Gastroesophageal sphincter (tissue), 4 donors: Measurements from ENCODE around the gene TMEM235. TPM values are rescaled to one million over a fixed set of nuclear protein-coding genes. Genes with fewer than 3 reads are reported as not detected.

Source experiments
- ATAC-seq: fragments of 150-250 bp; one replicate; pipeline ENCODE4 v1.9.1; 2016; ENCODE audit warnings: mild to moderate bottlenecking, moderate library complexity
- H3K27ac ChIP-seq, 4 donors: fragments of 200-600 bp; sonication (generic) in 3 of 4; 1 replicate in 3 of 4; 2 replicates in 1 of 4; pipeline ENCODE4 v1.5.1; 2016 to 2019
- H3K27me3 ChIP-seq: fragments of 200-600 bp; sonication (generic); one replicate; pipeline ENCODE4 v1.5.1; 2019
- H3K36me3 ChIP-seq, 2 donors: fragments of 200-600 bp; sonication (generic); one replicate each; pipeline ENCODE4 v1.5.1; 2019; ENCODE audit warnings: control low read depth in 1 of 2
- H3K4me1 ChIP-seq, 3 donors: fragments of 200-600 bp; sonication (generic); 1 replicate in 2 of 3; 2 replicates in 1 of 3; pipeline ENCODE4 v1.5.1; 2016 to 2019; ENCODE audit warnings: control low read depth in 2 of 3
- H3K4me3 ChIP-seq, 2 donors: fragments of 200-600 bp; sonication (generic); one replicate each; pipeline ENCODE4 v1.5.1; 2019; ENCODE audit warnings: mild to moderate bottlenecking in 1 of 2, moderate library complexity in 1 of 2
- H3K9me3 ChIP-seq, 3 donors: fragments of 200-600 bp; sonication (generic); one replicate each; pipeline ENCODE4 v1.5.1; 2017 to 2019; ENCODE audit warnings: control low read depth in 2 of 3
- CTCF ChIP-seq, 4 experiments: fragments of 200-600 bp in 2 of 4; fragments of 450-650 bp in 2 of 4; sonication (generic) in 1 of 4; IDR thresholded peaks; one replicate each; pipeline ENCODE4 v1.5.1; 2017 to 2019; ENCODE audit warnings: antibody characterized with exemption in 4 of 4, mild to moderate bottlenecking in 2 of 4, moderate library complexity in 2 of 4
- EP300 ChIP-seq: sonication (generic); formaldehyde crosslinking; IDR thresholded peaks from one replicate; pipeline ENCODE4 v1.6.1; 2017; ENCODE audit warnings: antibody characterized with exemption, mild to moderate bottlenecking
- POLR2A ChIP-seq, 2 donors: fragments of 450-650 bp; IDR thresholded peaks; one replicate each; pipeline ENCODE4 v1.6.1; 2017; ENCODE audit warnings: antibody characterized with exemption in 2 of 2, mild to moderate bottlenecking in 2 of 2, moderate library complexity in 1 of 2
- POLR2AphosphoS5 ChIP-seq: sonication (generic); formaldehyde crosslinking; IDR thresholded peaks from one replicate; pipeline ENCODE4 v1.6.1; 2017; ENCODE audit warnings: antibody characterized with exemption
- WGBS, 2 donors: methylation state at CpG; one replicate each; pipeline ENCODE4 v1.1.5; 2018; ENCODE audit warnings: low coverage in 1 of 2; 5-methylcytosine and 5-hydroxymethylcytosine counted together
- small RNA-seq, 4 donors: library from RNA; depleted of rRNA; stranded (forward); fragments of <200 nt; gene quantifications; one replicate each; pipeline ENCODE3, GENCODE V24; 2016
- total RNA-seq, 4 donors: library from RNA; depleted of rRNA; stranded (reverse); fragments of >200 nt; gene quantifications; one replicate each; pipeline ENCODE4 v1.1.0, GENCODE V29; 2016

The TMEM235 gene
- total RNA-seq, 4 donors from 2014 or later, result not detected

- no peak overlapping the region for H3K4me3 ChIP-seq
- no peak overlapping the region for H3K27ac ChIP-seq
- H3K36me3 ChIP-seq, result no peaks in the 10 kb centered on the region
- TF ChIP-seq POLR2A (IDR thresholded peaks at IDR 0.05) (no peak), POLR2AphosphoS5 (no peak), CTCF (IDR thresholded peaks at IDR 0.05) (no peak), EP300 (no peak)
- peaks cover 0 to 9% (median 0%) of the 10 kb centered on the region in 3 donors for H3K4me1 ChIP-seq
- no peaks in the 10 kb centered on the region for H3K9me3 ChIP-seq
- 73 to 87% methylated on average over 3 to 6 of the region's 6 CpGs for WGBS, 2 donors
- no peaks in the 10 kb centered on the region for H3K27me3 ChIP-seq
- ATAC-seq, result no peak
Observed at GRCh38 chr17:78289004-78289403, 57.6 kb downstream of the TMEM235 start.

- 25 to 57% methylated on average over 5 to 6 of the region's 15 CpGs for WGBS, 2 donors
- Histone ChIP-seq H3K4me3 (no peak overlapping the region), H3K9me3 (no peaks in the 10 kb centered on the region), H3K27me3 (no peaks in the 10 kb centered on the region), H3K27ac (no peak overlapping the region), H3K4me1 (peaks cover 0 to 9% (median 0%) of the 10 kb centered on the region in 3 donors), H3K36me3 (no peaks in the 10 kb centered on the region)
- ATAC-seq, result peak; percentile 93
- TF ChIP-seq CTCF (IDR thresholded peaks at IDR 0.05), result peak in 3 of 4 experiments; percentile 78 to 90 (median 85)
- no peak for TF ChIP-seq POLR2A (IDR thresholded peaks at IDR 0.05)
- TF ChIP-seq POLR2AphosphoS5, result peak; percentile 61
Observed at GRCh38 chr17:78289802-78290363, 58.5 kb downstream of the TMEM235 start.

Small RNA genes lying within 50 kb of the gene (small RNA-seq; reads per million reads assigned to genes)
- 0 reads per million in 4 donors for gene AC087645.1

Other genes starting within 250 kb of the TMEM235 start
- 10 to 100 TPM; 12.4 to 19.0 (median 15.5) TPM for gene TMC6, start 102.9 kb upstream of the TMEM235 start, total RNA-seq
- gene TMC8, start 100.9 kb upstream of the TMEM235 start, total RNA-seq, result 10 to 100 TPM in 1 of 4 donors, 1 to 10 TPM in 3; 1.7 to 12.0 (median 3.0) TPM
- not detected for gene C17orf99, start 85.2 kb upstream of the TMEM235 start, total RNA-seq
- gene SYNGR2, start 63.0 kb upstream of the TMEM235 start, total RNA-seq, result 100 to 1,000 TPM in 1 of 4 donors, 10 to 100 TPM in 3; 49.9 to 151 (median 81.2) TPM
- 10 to 100 TPM in 2 of 4 donors, 1 to 10 TPM in 2; 3.4 to 24.8 (median 12.1) TPM for gene TK1, start 44.6 kb upstream of the TMEM235 start, total RNA-seq
- 10 to 100 TPM; 14.9 to 43.9 (median 31.6) TPM for gene AFMID, start 44.3 kb upstream of the TMEM235 start, total RNA-seq
- gene BIRC5, start 17.4 kb upstream of the TMEM235 start, total RNA-seq, result 1 to 10 TPM in 1 of 4 donors, under 1 TPM in 1, not detected in 2; 0.27 to 1.6 TPM
- 100 to 1,000 TPM in 1 of 4 donors, 10 to 100 TPM in 3; 11.5 to 423 (median 38.2) TPM for gene SOCS3, start 128.4 kb downstream of the TMEM235 start, total RNA-seq
- gene PGS1, start 147.0 kb downstream of the TMEM235 start, total RNA-seq, result 10 to 100 TPM; 24.1 to 53.0 (median 38.8) TPM